Tibial artery (tissue), 4 donors: ENCODE results near the gene GNS.

Source experiments
- DNase-seq, 2 donors: peaks; one replicate each; pipeline ENCODE4 v3.0.0-alpha.2; 2019
- H3K27ac ChIP-seq, 2 donors: fragments of 200-600 bp; sonication (generic) in 1 of 2; 1 replicate in 1 of 2; 2 replicates in 1 of 2; pipeline ENCODE4 v1.5.1; 2018 to 2019; ENCODE audit warnings: mild to moderate bottlenecking in 1 of 2
- H3K27me3 ChIP-seq, 2 donors: fragments of 200-600 bp; sonication (generic) in 1 of 2; one replicate each; pipeline versions ENCODE4 v1.5.1 to v1.6.0; 2016 to 2019
- H3K36me3 ChIP-seq, 3 donors: fragments of 200-600 bp; sonication (generic) in 2 of 3; one replicate each; pipeline ENCODE4 v1.5.1; 2016 to 2019; ENCODE audit warnings: mild to moderate bottlenecking in 2 of 3
- H3K4me1 ChIP-seq, 4 donors: fragments of 200-600 bp; sonication (generic) in 2 of 4; 1 replicate in 3 of 4; 2 replicates in 1 of 4; pipeline ENCODE4 v1.5.1; 2016 to 2019
- H3K4me3 ChIP-seq, 2 donors: fragments of 200-600 bp; sonication (generic) in 1 of 2; 1 replicate in 1 of 2; 2 replicates in 1 of 2; pipeline ENCODE4 v1.5.1; 2018 to 2019; ENCODE audit warnings: mild to moderate bottlenecking in 2 of 2
- H3K9me3 ChIP-seq, 3 donors: fragments of 200-600 bp; sonication (generic) in 1 of 3; one replicate each; pipeline ENCODE4 v1.5.1; 2016 to 2019
- CTCF ChIP-seq, 2 experiments: fragments of 200-600 bp in 1 of 2; fragments of 450-650 bp in 1 of 2; IDR thresholded peaks; one replicate each; pipeline ENCODE4 v1.5.1; 2017 to 2019; ENCODE audit warnings: antibody characterized with exemption in 2 of 2, mild to moderate bottlenecking in 1 of 2, moderate library complexity in 1 of 2
- intact Hi-C: fragments of 100-400 bp; cut with DNase I; formaldehyde crosslinking; loops from one replicate; pipeline ENCODE4 v1.15.0; 2023; ENCODE audit warnings: low total_unique reads

Gene GNS

GRCh38 chr12:64672925-64673409 is 86.2 kb downstream of the GNS start:
- H3K4me3 ChIP-seq: no peak overlapping the region
- no peaks in the 10 kb centered on the region for H3K9me3 ChIP-seq
- H3K27me3 ChIP-seq: no peaks in the 10 kb centered on the region
- TF ChIP-seq CTCF (IDR thresholded peaks at IDR 0.05): no peak
- H3K4me1 ChIP-seq: peaks cover 0 to 99% (median 81%) of the 10 kb centered on the region in 4 donors
- intact Hi-C loops: no loop called here
- no peak for DNase-seq
- H3K36me3 ChIP-seq: no peaks in the 10 kb centered on the region
- H3K27ac ChIP-seq: peak overlapping the region; percentile 84 to 88

GRCh38 chr12:64671681-64672080 is 87.5 kb downstream of the GNS start:
- no peak for TF ChIP-seq CTCF (IDR thresholded peaks at IDR 0.05)
- H3K4me1 ChIP-seq: peaks cover 0 to 99% (median 81%) of the 10 kb centered on the region in 4 donors

GRCh38 chr12:64670919-64671639 is 88.1 kb downstream of the GNS start:
- no peaks in the 10 kb centered on the region for H3K36me3 ChIP-seq
- no peak overlapping the region for H3K4me3 ChIP-seq
- H3K27ac ChIP-seq: peak overlapping the region; percentile 84 to 88
- H3K4me1 ChIP-seq: peaks cover 0 to 99% (median 82%) of the 10 kb centered on the region in 4 donors
- no peak for TF ChIP-seq CTCF (IDR thresholded peaks at IDR 0.05)
- intact Hi-C loops: no loop called here
- no peaks in the 10 kb centered on the region for H3K27me3 ChIP-seq
- no peaks in the 10 kb centered on the region for H3K9me3 ChIP-seq
- DNase-seq: no peak

More at GRCh38 chr12:64671681-64672080, 87.5 kb downstream of the GNS start:
- intact Hi-C loops: no loop called here
- Histone ChIP-seq H3K36me3 (no peaks in the 10 kb centered on the region), H3K27me3 (no peaks in the 10 kb centered on the region), H3K4me3 (no peak overlapping the region), H3K9me3 (no peaks in the 10 kb centered on the region), H3K27ac (peak overlapping the region; percentile 84 to 88)
- no peak for DNase-seq

- Histone ChIP-seq H3K27ac (peak overlapping the region; percentile 84 to 88), H3K27me3 (no peaks in the 10 kb centered on the region), H3K9me3 (no peaks in the 10 kb centered on the region), H3K4me1 (peaks cover 0 to 100% (median 86%) of the 10 kb centered on the region in 4 donors), H3K36me3 (no peaks in the 10 kb centered on the region), H3K4me3 (no peak overlapping the region)
- intact Hi-C loops: no loop called here
- DNase-seq: no peak
- TF ChIP-seq CTCF (IDR thresholded peaks at IDR 0.05): no peak
Observed at GRCh38 chr12:64670019-64670418, 89.2 kb downstream of the GNS start.

GRCh38 chr12:64669270-64669842 is 89.8 kb downstream of the GNS start:
- Histone ChIP-seq H3K36me3 (no peaks in the 10 kb centered on the region), H3K4me1 (peaks cover 0 to 100% (median 85%) of the 10 kb centered on the region in 4 donors), H3K27me3 (no peaks in the 10 kb centered on the region), H3K9me3 (no peaks in the 10 kb centered on the region), H3K4me3 (peak overlapping the region; percentile 3 to 14), H3K27ac (peak overlapping the region; percentile 84 to 88)
- peak in 1 of 2 donors; percentile 79 for DNase-seq
- TF ChIP-seq CTCF (IDR thresholded peaks at IDR 0.05): no peak
- intact Hi-C loops: no loop called here
